Measurements from ENCODE around the gene FGGY.

The FGGY gene

DNA sequence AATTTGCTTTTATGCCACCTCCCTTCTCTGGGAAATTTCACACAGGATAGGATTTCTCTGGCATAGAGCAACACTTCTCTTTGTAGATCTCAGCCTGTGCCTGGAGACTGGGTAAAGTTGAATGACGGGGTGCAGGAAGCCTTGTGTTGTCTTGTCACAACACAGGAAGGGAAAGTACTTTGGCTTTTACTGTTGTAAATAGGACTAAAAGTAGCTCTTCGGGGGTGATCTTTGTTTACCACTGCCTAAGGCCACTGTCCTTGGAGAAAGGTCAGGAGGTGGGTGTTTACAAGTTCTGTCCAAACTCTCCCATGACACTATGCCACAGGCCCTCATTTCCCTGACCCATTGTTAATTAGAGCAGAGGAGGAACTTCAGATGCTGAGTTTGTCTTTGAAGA, 139.7 kb downstream of the FGGY start:
- TF ChIP-seq POLR2A (IDR thresholded peaks at IDR 0.05; ENCODE audit: extremely low read depth, insufficient read length) (no peak), MYC (IDR thresholded peaks at IDR 0.05; ENCODE audit: low read depth, low read length) (no peak)
- TF ChIP-seq, protein P1, sequence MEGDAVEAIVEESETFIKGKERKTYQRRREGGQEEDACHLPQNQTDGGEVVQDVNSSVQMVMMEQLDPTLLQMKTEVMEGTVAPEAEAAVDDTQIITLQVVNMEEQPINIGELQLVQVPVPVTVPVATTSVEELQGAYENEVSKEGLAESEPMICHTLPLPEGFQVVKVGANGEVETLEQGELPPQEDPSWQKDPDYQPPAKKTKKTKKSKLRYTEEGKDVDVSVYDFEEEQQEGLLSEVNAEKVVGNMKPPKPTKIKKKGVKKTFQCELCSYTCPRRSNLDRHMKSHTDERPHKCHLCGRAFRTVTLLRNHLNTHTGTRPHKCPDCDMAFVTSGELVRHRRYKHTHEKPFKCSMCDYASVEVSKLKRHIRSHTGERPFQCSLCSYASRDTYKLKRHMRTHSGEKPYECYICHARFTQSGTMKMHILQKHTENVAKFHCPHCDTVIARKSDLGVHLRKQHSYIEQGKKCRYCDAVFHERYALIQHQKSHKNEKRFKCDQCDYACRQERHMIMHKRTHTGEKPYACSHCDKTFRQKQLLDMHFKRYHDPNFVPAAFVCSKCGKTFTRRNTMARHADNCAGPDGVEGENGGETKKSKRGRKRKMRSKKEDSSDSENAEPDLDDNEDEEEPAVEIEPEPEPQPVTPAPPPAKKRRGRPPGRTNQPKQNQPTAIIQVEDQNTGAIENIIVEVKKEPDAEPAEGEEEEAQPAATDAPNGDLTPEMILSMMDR (IDR thresholded peaks at IDR 0.05; ENCODE audit: low read depth, low read length), result no peak
- TF ChIP-seq, protein P2, sequence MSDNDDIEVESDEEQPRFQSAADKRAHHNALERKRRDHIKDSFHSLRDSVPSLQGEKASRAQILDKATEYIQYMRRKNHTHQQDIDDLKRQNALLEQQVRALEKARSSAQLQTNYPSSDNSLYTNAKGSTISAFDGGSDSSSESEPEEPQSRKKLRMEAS (IDR thresholded peaks at IDR 0.05; ENCODE audit: low read depth, low read length), result no peak
- no peak for DNase-seq (ENCODE audit: low read depth)
- H3K4me3 ChIP-seq (ENCODE audit: low read depth, low read length), result no peak overlapping the region

DNA sequence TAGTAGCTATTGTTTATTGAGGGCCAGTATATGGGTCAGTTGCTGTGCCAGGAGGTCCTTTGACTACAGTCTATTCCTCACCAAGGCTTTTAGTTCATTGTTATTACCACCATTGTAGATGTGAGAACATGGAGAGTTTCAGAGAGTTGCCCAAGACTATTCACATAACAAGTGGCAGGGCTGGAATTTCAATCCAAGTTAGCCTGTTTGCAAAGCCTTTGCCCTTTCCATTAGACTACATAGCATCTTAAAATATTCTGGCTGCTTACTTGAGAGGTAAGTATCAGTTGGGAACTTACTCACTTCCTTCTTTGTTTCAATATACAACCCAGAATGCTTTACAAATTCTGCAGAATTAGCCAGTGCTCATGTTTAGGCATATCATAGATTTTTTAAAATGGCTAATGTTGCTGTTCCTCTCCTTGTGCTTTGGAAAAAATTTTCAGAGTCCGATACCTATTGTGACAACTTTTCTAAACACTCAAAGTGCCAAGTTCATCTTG, 141.2 kb downstream of the FGGY start:
- TF ChIP-seq, protein P1 (IDR thresholded peaks at IDR 0.05; ENCODE audit: low read depth, low read length), result no peak
- TF ChIP-seq MYC (IDR thresholded peaks at IDR 0.05; ENCODE audit: low read depth, low read length) (no peak), POLR2A (IDR thresholded peaks at IDR 0.05; ENCODE audit: extremely low read depth, insufficient read length) (no peak)
- TF ChIP-seq, protein P2 (IDR thresholded peaks at IDR 0.05; ENCODE audit: low read depth, low read length), result no peak
- H3K4me3 ChIP-seq (ENCODE audit: low read depth, low read length), result no peak overlapping the region
- DNase-seq (ENCODE audit: low read depth), result no peak

DNA sequence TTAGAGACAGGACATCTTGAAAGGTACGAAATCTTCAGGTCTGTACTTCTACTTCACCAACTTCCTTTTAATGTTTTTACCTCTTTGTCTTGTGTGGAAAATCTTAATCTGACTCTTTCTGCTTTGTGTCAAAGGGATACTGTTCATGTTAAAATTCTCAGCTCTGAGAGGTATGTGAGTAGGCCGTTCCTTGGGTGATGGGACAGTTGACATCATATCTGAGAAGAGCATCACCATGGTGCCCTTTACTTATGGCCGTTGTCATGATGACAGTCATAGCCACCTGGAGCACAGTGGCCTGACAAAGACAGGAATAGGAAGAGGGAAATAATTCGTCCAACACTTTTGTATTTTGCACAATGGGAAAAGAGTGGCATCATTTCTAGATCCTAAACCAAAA, 145.6 kb downstream of the FGGY start:
- no peak for DNase-seq (ENCODE audit: low read depth)
- H3K4me3 ChIP-seq (ENCODE audit: low read depth, low read length), result no peak overlapping the region
- TF ChIP-seq, protein P1 (IDR thresholded peaks at IDR 0.05; ENCODE audit: low read depth, low read length), result no peak
- no peak for TF ChIP-seq MYC (IDR thresholded peaks at IDR 0.05; ENCODE audit: low read depth, low read length)
- no peak for TF ChIP-seq POLR2A (IDR thresholded peaks at IDR 0.05; ENCODE audit: extremely low read depth, insufficient read length)
- TF ChIP-seq, protein P2 (IDR thresholded peaks at IDR 0.05; ENCODE audit: low read depth, low read length), result no peak

DNA sequence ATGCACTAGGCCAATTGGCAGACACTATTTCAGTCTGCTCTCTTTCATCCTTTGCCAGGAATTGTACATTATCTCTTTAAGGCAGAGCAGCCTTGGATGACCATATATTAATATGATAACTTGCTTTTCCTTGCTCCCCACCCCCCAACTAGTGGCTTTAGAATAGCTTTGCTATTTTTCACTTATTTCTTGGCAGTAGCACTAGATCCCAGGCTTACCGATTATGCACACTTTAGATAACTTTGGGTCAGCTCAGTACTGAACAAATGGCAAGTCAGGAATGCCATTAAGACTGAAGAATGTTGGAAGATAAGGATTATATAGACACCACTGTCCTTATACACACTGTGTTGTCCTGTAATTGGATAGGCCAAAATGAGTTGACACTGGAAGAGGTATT, 146.4 kb downstream of the FGGY start:
- no peak overlapping the region for H3K4me3 ChIP-seq (ENCODE audit: low read depth, low read length)
- DNase-seq (ENCODE audit: low read depth), result no peak
- TF ChIP-seq, protein P1 (IDR thresholded peaks at IDR 0.05; ENCODE audit: low read depth, low read length), result no peak
- TF ChIP-seq, protein P2 (IDR thresholded peaks at IDR 0.05; ENCODE audit: low read depth, low read length), result no peak
- TF ChIP-seq MYC (IDR thresholded peaks at IDR 0.05; ENCODE audit: low read depth, low read length) (no peak), POLR2A (IDR thresholded peaks at IDR 0.05; ENCODE audit: extremely low read depth, insufficient read length) (no peak)

DNA sequence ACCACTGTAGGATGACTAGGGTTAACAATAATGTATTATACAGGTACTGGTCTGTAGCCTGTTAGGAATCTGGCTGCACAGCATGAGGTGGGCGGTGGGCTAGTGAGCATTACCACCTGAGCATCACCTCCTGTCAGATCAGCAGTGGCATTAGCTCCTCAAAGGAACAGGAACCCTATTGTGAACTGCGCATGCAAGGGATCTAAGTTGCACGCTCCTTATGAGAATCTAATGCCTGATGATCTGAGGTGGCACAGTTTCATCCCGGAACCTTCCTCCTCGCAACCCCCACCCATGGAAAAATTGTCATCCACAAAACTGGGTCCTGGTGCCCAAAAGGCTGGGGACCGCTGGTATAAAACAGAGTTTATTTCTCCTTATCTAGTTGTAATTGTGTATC, 147.6 kb downstream of the FGGY start:
- TF ChIP-seq MYC (IDR thresholded peaks at IDR 0.05; ENCODE audit: low read depth, low read length), result no peak
- TF ChIP-seq POLR2A (IDR thresholded peaks at IDR 0.05; ENCODE audit: extremely low read depth, insufficient read length), result no peak
- TF ChIP-seq, protein P2 (IDR thresholded peaks at IDR 0.05; ENCODE audit: low read depth, low read length), result no peak
- TF ChIP-seq, protein P1 (IDR thresholded peaks at IDR 0.05; ENCODE audit: low read depth, low read length), result no peak
- H3K4me3 ChIP-seq (ENCODE audit: low read depth, low read length), result no peak overlapping the region
- DNase-seq (ENCODE audit: low read depth), result no peak
